HG02870 (cell line): Measurements from ENCODE around the gene PUS7L.

Source experiments
- ATAC-seq: cut with Tn5 transposase; IDR thresholded peaks from one replicate; pipeline ENCODE4 v1.9.1; 2021; ENCODE audit warnings: mild to moderate bottlenecking, moderate library complexity; ENCODE audit not compliant: unreplicated experiment

Gene PUS7L

GRCh38 chr12:43675048-43675904, 83.3 kb downstream of the PUS7L start:
- ATAC-seq, result no peak

DNA sequence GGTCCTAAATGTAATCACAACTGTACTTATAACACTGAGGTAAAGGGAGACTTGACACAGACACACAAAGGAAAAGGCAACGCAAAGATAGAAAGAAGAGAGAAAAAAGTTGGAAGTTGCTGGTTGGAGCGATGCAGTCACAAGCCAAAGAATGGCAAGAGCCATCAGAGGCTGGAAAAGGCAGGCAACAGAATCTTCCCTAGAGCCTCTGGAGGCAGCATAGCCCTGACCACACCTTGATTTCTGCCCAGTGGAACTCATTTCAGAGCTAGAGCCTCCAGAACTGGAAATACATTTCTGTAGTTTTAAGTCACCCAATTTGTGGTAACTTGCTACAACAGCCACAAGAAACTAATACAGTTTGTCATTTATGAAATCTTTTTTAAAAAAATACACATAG, 89.2 kb downstream of the PUS7L start:
- ATAC-seq, result no peak
